ENCODE results near the gene ATP6AP2. TPM values are rescaled to one million over a fixed set of nuclear protein-coding genes. Genes with fewer than 3 reads are reported as not detected.

Gene ATP6AP2
- total RNA-seq, 1 experiment from 2014 or later = 78.7 TPM

DNA sequence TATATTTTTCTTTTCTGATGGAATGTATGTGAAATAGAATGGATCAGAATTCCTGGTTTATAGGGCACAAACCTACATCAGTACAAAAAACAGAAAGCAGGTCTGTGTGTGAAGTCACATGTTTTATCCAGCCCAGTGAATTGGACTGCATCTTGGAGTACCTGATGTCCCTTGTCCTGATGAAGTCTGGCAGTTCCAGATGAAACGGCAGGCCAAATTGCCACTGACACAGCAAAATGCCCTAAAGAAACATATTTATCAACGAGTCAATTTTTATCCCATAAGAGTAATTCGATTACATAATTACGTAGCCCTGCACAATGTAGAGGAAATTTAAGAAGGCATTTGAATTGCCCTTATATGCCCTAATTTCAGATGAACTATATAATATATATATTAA is 37.8 kb upstream of the ATP6AP2 start:
- Mint-ChIP-seq H3K4me1 (peaks cover 26% of the 10 kb centered on the region), H3K4me3 (no peak overlapping the region), H3K36me3 (no peaks in the 10 kb centered on the region), H3K9me3 (no peaks in the 10 kb centered on the region), H3K27ac (no peak overlapping the region), H3K27me3 (ENCODE audit: low read depth) (peaks cover 8% of the 10 kb centered on the region; the same call in 1 of the 2 replicates)
- CTCF ChIA-PET = no interaction called here
- DNase-seq (ENCODE audit: low spot score) = no peak
- POLR2A ChIA-PET = no interaction called here
- ATAC-seq = no peak
- no peak for TF ChIP-seq ZNF396 (CRISPR knock-in tag; IDR thresholded peaks at IDR 0.05; ENCODE audit: borderline replicate concordance)
- TF ChIP-seq, protein P1, sequence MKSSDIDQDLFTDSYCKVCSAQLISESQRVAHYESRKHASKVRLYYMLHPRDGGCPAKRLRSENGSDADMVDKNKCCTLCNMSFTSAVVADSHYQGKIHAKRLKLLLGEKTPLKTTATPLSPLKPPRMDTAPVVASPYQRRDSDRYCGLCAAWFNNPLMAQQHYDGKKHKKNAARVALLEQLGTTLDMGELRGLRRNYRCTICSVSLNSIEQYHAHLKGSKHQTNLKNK (CRISPR knock-in tag; IDR thresholded peaks at IDR 0.05) = no peak
- no peak for TF ChIP-seq RELA (CRISPR knock-in tag; IDR thresholded peaks at IDR 0.05; ENCODE audit: borderline replicate concordance)
- no peak for TF ChIP-seq ZNF232 (CRISPR knock-in tag; IDR thresholded peaks at IDR 0.05)
- no peak for TF ChIP-seq PRRX2 (CRISPR knock-in tag; IDR thresholded peaks at IDR 0.05)

DNA sequence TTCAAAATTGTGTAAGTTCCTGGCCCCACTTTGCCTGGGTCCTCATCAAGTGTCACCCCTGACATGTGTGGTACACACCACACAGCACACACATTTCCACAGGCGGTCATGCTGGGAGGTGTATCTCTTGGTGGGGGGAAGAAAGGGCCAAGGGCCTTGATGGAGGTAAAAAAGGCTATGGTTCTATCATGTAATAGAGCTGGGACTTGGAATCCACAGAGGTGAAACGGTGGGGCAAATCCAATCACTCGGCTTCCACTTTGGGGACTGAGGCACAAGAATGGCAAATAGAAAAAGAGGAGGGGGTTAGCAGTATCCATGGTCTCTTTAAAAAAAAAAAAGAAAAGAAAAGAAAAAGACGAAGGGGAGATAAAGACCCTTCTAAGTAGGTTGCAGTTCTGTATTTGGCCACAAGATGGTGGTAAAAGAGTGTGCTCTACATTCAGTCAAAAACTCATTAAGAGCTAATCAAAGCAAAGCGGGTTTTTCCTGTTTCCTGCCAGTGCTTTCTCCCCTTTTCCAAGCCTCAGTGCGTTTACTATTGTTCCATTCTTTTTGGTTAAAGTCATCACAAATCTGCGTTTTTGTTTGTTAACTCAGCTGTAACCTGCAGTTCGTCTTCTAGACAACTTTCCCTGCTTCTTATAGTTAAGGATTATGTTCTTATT is 37.0 kb upstream of the ATP6AP2 start:
- ChIA-PET POLR2A (no interaction called here), CTCF (interaction anchor here (0.6 to 1.6 kb wide), 20 partner anchors 9 to 1061 kb away, joined by 3 to 5 read pairs (median 3); no protein-coding TSS in a partner anchor)
- Mint-ChIP-seq H3K27ac (no peak overlapping the region), H3K4me1 (peaks cover 23% of the 10 kb centered on the region), H3K36me3 (no peaks in the 10 kb centered on the region), H3K4me3 (no peak overlapping the region), H3K9me3 (no peaks in the 10 kb centered on the region), H3K27me3 (ENCODE audit: low read depth) (peaks cover 4% of the 10 kb centered on the region; the same call in 1 of the 2 replicates)
- no peak for DNase-seq (ENCODE audit: low spot score)
- peak; percentile 40; the same call in 1 of the 2 replicates for TF ChIP-seq CTCF (IDR thresholded peaks at IDR 0.05)
- no peak for TF ChIP-seq ZNF416 (CRISPR knock-in tag; IDR thresholded peaks at IDR 0.05)
- ATAC-seq = peak; percentile 16; the same call in 1 of the 2 replicates

- ATAC-seq = no peak
- H3K27me3 Mint-ChIP-seq (ENCODE audit: low read depth) = no peaks in the 10 kb centered on the region
- H3K4me1 Mint-ChIP-seq = peaks cover 15% of the 10 kb centered on the region
- H3K9me3 Mint-ChIP-seq = no peaks in the 10 kb centered on the region
- H3K4me3 Mint-ChIP-seq = no peak overlapping the region
- POLR2A ChIA-PET = no interaction called here
- H3K36me3 Mint-ChIP-seq = no peaks in the 10 kb centered on the region
- no peak overlapping the region for H3K27ac Mint-ChIP-seq
- DNase-seq (ENCODE audit: low spot score) = no peak
- CTCF ChIA-PET = interaction anchor here (0.6 to 1.6 kb wide), 20 partner anchors 8 to 1060 kb away, joined by 3 to 5 read pairs (median 3); no protein-coding TSS in a partner anchor
- no peak for TF ChIP-seq ZBTB21 (CRISPR knock-in tag; IDR thresholded peaks at IDR 0.05; ENCODE audit: borderline replicate concordance)
- TF ChIP-seq RORB (CRISPR knock-in tag; IDR thresholded peaks at IDR 0.05) = no peak
- TF ChIP-seq, protein P2, sequence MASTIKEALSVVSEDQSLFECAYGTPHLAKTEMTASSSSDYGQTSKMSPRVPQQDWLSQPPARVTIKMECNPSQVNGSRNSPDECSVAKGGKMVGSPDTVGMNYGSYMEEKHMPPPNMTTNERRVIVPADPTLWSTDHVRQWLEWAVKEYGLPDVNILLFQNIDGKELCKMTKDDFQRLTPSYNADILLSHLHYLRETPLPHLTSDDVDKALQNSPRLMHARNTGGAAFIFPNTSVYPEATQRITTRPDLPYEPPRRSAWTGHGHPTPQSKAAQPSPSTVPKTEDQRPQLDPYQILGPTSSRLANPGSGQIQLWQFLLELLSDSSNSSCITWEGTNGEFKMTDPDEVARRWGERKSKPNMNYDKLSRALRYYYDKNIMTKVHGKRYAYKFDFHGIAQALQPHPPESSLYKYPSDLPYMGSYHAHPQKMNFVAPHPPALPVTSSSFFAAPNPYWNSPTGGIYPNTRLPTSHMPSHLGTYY (CRISPR knock-in tag; IDR thresholded peaks at IDR 0.05) = no peak
- no peak for TF ChIP-seq E2F1 (CRISPR knock-in tag; IDR thresholded peaks at IDR 0.05)
- TF ChIP-seq, protein P3, sequence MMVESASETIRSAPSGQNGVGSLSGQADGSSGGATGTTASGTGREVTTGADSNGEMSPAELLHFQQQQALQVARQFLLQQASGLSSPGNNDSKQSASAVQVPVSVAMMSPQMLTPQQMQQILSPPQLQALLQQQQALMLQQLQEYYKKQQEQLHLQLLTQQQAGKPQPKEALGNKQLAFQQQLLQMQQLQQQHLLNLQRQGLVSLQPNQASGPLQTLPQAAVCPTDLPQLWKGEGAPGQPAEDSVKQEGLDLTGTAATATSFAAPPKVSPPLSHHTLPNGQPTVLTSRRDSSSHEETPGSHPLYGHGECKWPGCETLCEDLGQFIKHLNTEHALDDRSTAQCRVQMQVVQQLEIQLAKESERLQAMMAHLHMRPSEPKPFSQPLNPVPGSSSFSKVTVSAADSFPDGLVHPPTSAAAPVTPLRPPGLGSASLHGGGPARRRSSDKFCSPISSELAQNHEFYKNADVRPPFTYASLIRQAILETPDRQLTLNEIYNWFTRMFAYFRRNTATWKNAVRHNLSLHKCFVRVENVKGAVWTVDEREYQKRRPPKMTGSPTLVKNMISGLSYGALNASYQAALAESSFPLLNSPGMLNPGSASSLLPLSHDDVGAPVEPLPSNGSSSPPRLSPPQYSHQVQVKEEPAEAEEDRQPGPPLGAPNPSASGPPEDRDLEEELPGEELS (CRISPR knock-in tag; IDR thresholded peaks at IDR 0.05) = no peak
- TF ChIP-seq ESRRA (CRISPR knock-in tag; IDR thresholded peaks at IDR 0.05; ENCODE audit: borderline replicate concordance) = no peak
- TF ChIP-seq E2F4 (CRISPR knock-in tag; IDR thresholded peaks at IDR 0.05; ENCODE audit: borderline replicate concordance, low read depth) = no peak
- no peak for TF ChIP-seq ARID4B (CRISPR knock-in tag; IDR thresholded peaks at IDR 0.05; ENCODE audit: borderline replicate concordance)
These were observed 36.2 kb upstream of the ATP6AP2 start for GRCh38 chrX:40544343-40545266.
